Measurements from ENCODE around the gene HTR4. TPM values are rescaled to one million over a fixed set of nuclear protein-coding genes. Genes with fewer than 3 reads are reported as not detected.

Gene HTR4
- total and polyA plus RNA-seq, 12 donors = 0.16 to 1.1 (median 0.40) TPM; not detected in 2

- no peak for DNase-seq
- no peak for TF ChIP-seq CTCF (IDR thresholded peaks at IDR 0.05)
- intact Hi-C loops (cut with DNase I) = no loop called here
- no peak for ATAC-seq
- 94 to 97% methylated on average over 2 of the region's 2 CpGs for WGBS, 2 donors
- Histone ChIP-seq H3K36me3 (no peaks in the 10 kb centered on the region), H3K9me3 (peaks cover 0 to 42% (median 21%) of the 10 kb centered on the region in 11 donors), H3K4me3 (no peak overlapping the region), H3K27me3 (no peaks in the 10 kb centered on the region), H3K27ac (no peak overlapping the region), H3K4me1 (peaks cover 0 to 15% (median 2%) of the 10 kb centered on the region in 9 donors)
These were observed 33.5 kb upstream of the HTR4 start for GRCh38 chr5:148687871-148688270.

GRCh38 chr5:148687427-148687826, 33.1 kb upstream of the HTR4 start:
- H3K36me3 ChIP-seq = no peaks in the 10 kb centered on the region
- no peak overlapping the region for H3K27ac ChIP-seq
- 59% methylated on average over 3 of the region's 3 CpGs for WGBS, 2 donors
- H3K4me3 ChIP-seq = no peak overlapping the region
- intact Hi-C loops (cut with DNase I) = no loop called here
- H3K9me3 ChIP-seq = peaks cover 0 to 42% (median 21%) of the 10 kb centered on the region in 11 donors
- no peak for ATAC-seq
- TF ChIP-seq CTCF (IDR thresholded peaks at IDR 0.05) = no peak
- no peak for DNase-seq
- peaks cover 0 to 15% (median 2%) of the 10 kb centered on the region in 9 donors for H3K4me1 ChIP-seq
- no peaks in the 10 kb centered on the region for H3K27me3 ChIP-seq

DNA sequence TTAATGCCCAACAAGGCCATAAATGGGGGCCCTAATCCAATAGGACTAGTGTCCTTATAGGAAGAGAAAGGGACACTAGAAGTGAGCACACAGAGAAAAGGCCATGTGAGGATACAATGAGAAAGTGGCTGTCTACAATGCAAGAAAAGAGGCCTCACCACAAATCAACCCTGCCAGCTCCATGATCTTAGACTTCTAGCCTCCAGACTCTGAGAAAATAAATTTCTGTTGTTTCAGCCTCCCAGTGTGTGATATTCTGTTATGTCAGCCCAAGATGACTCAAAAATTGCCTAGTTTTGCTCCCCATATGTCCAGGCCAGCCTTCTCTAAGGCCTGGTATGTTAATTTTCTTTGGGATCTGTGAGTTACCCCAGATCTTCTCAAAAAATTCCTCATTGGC, 32.3 kb upstream of the HTR4 start:
- no peaks in the 10 kb centered on the region for H3K36me3 ChIP-seq
- no peak for TF ChIP-seq CTCF (IDR thresholded peaks at IDR 0.05)
- peaks cover 0 to 40% (median 21%) of the 10 kb centered on the region in 11 donors for H3K9me3 ChIP-seq
- H3K27me3 ChIP-seq = no peaks in the 10 kb centered on the region
- ATAC-seq = no peak
- DNase-seq = no peak
- peak overlapping the region in 3 of 10 donors; percentile 6 to 37 (median 13) for H3K27ac ChIP-seq
- no peak overlapping the region for H3K4me3 ChIP-seq
- H3K4me1 ChIP-seq = peaks cover 0 to 18% (median 2%) of the 10 kb centered on the region in 9 donors
- intact Hi-C loops (cut with DNase I) = no loop called here

GRCh38 chr5:148685520-148686134, 31.3 kb upstream of the HTR4 start:
- peak in 5 of 8 donors; percentile 48 to 74 (median 55) for ATAC-seq

More at GRCh38 chr5:148685520-148686134, 31.3 kb upstream of the HTR4 start:
- Histone ChIP-seq H3K9me3 (peaks cover 0 to 29% (median 15%) of the 10 kb centered on the region in 11 donors), H3K27me3 (no peaks in the 10 kb centered on the region), H3K36me3 (no peaks in the 10 kb centered on the region), H3K4me3 (no peak overlapping the region), H3K4me1 (peaks cover 0 to 18% (median 2%) of the 10 kb centered on the region in 9 donors), H3K27ac (peak overlapping the region in 7 of 10 donors; percentile 6 to 37 (median 27))
- no peak for DNase-seq
- intact Hi-C loops (cut with DNase I) = no loop called here
- WGBS, 2 donors = 50 to 57% methylated on average over 3 of the region's 3 CpGs
- no peak for TF ChIP-seq CTCF (IDR thresholded peaks at IDR 0.05)
